Activated CD8-positive, alpha-beta memory T cell treated with anti-CD3 and anti-CD28 coated beads, Interleukin-2, amount 10 ng/mL, durations not matched to agents 7 days and 5 days (primary cell): ENCODE results near the gene TMA16. TPM values are rescaled to one million over a fixed set of nuclear protein-coding genes. Genes with fewer than 3 reads are reported as not detected.
A peak's percentile ranks its signal among the peaks of the same experiment; 100 is the strongest.
"Not testable (repeated sequence)": the region's sequence is repeated elsewhere in the genome, so short reads cannot be mapped to it uniquely, and the experiment has no call there.

Source experiments
- ATAC-seq: fragments of 150-1000 bp; cut with Tn5 transposase; one replicate; pipeline ENCODE4 v1.10.0; 2021; ENCODE audit warnings: moderate library complexity
- CTCF ChIA-PET: fragments of 350-600 bp; sonication (Branson Sonifier 250); formaldehyde crosslinking; loops from one replicate; lab custom pipeline; 2021; ENCODE audit warnings: antibody characterized with exemption; lab: Charles Lee
- DNase-seq: peaks from one replicate; pipeline ENCODE4 v3.0.0-alpha.2; 2020
- H3K27ac Mint-ChIP-seq: one replicate; pipeline ENCODE4 v1.8.0; 2021; ENCODE audit warnings: mild to moderate bottlenecking, mixed read lengths
- H3K27me3 Mint-ChIP-seq: one replicate; pipeline ENCODE4 v1.8.0; 2021; ENCODE audit warnings: mixed read lengths
- H3K36me3 Mint-ChIP-seq: one replicate; pipeline ENCODE4 v1.8.0; 2021; ENCODE audit warnings: mild to moderate bottlenecking, mixed read lengths
- H3K4me1 Mint-ChIP-seq: one replicate; pipeline ENCODE4 v1.8.0; 2021; ENCODE audit warnings: mixed read lengths
- H3K4me3 Mint-ChIP-seq: one replicate; pipeline ENCODE4 v1.8.0; 2021; ENCODE audit warnings: mild to moderate bottlenecking, moderate library complexity, mixed read lengths
- H3K9me3 Mint-ChIP-seq: one replicate; pipeline ENCODE4 v1.8.0; 2022; ENCODE audit warnings: low read depth, mixed read lengths
- total RNA-seq, 2 experiments: library from RNA; stranded (reverse); gene quantifications; one replicate each; pipeline ENCODE4 v1.2.3, GENCODE V29; 2021

TMA16 gene
- total RNA-seq, 2 experiments from 2014 or later = 36.5 to 47.1 TPM

- ATAC-seq (no peak), DNase-seq (no peak)
- CTCF ChIA-PET = no interaction called here
- Mint-ChIP-seq H3K9me3 (no peaks in the 10 kb centered on the region), H3K36me3 (peaks cover 31% of the 10 kb centered on the region), H3K4me1 (no peaks in the 10 kb centered on the region), H3K4me3 (no peak overlapping the region), H3K27me3 (no peaks in the 10 kb centered on the region), H3K27ac (no peak overlapping the region)
Observed at GRCh38 chr4:163528653-163529052, 34.2 kb downstream of the TMA16 start.

- CTCF ChIA-PET = interaction anchor here (0.6 kb wide), 1 partner anchor 16 kb away, joined by 3 read pairs; no protein-coding TSS in a partner anchor
- no peaks in the 10 kb centered on the region for H3K9me3 Mint-ChIP-seq
- H3K36me3 Mint-ChIP-seq = peaks cover 11% of the 10 kb centered on the region
- no peak overlapping the region for H3K4me3 Mint-ChIP-seq
- ATAC-seq (no peak), DNase-seq (no peak)
- H3K27me3 Mint-ChIP-seq = no peaks in the 10 kb centered on the region
- no peak overlapping the region for H3K27ac Mint-ChIP-seq
- no peaks in the 10 kb centered on the region for H3K4me1 Mint-ChIP-seq
Observed at GRCh38 chr4:163534056-163534455, 39.6 kb downstream of the TMA16 start.

DNA sequence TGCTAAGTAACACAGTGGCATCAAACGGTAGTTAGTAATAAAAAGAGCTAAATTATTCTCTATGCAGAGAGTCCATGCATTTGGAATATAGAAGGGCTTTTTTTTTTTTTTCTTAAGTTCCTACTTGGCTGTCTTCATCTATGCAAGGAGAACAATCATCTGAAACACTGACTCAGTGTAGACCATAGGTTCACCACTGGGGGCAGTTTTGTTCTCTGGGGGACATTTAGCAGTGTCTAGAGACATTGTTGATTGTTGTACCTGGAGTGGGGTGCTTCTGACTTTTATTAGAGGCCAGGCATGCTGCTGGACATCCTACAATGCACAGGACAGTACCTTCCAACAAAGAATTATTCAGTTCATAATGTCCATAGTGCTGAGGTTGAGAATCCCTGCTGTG is 41.2 kb downstream of the TMA16 start:
- Mint-ChIP-seq H3K9me3 (no peaks in the 10 kb centered on the region), H3K36me3 (peaks cover 9% of the 10 kb centered on the region), H3K4me1 (no peaks in the 10 kb centered on the region), H3K27ac (no peak overlapping the region), H3K27me3 (no peaks in the 10 kb centered on the region), H3K4me3 (no peak overlapping the region)
- CTCF ChIA-PET = interaction anchor here (2.7 kb wide), 1 partner anchor 13 kb away, joined by 12 read pairs; no protein-coding TSS in a partner anchor
- ATAC-seq (no peak), DNase-seq (no peak)

DNA sequence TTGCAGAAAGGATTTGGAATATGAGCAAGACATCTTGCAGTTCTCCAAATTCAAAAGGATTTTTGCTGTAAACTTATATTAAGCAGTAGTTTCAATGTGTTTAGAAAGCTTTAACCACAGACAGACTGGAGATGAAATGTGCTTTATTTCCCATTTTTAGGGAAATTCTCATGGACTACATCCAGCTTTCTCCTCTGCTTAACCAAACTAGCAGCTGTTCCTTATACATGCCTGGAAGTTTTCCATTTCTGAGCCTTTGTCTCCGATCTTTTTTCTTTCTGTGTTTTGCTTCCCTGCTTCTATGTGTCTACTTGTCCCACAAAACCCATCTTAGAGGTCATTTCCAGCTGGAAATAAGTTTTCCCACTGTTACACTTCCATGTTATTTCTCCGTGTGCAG is 41.6 kb downstream of the TMA16 start:
- no peaks in the 10 kb centered on the region for H3K4me1 Mint-ChIP-seq
- H3K9me3 Mint-ChIP-seq = no peaks in the 10 kb centered on the region
- no peak for ATAC-seq
- H3K27me3 Mint-ChIP-seq = no peaks in the 10 kb centered on the region
- H3K4me3 Mint-ChIP-seq = no peak overlapping the region
- CTCF ChIA-PET = interaction anchor here (2.7 kb wide), 1 partner anchor 13 kb away, joined by 12 read pairs; no protein-coding TSS in a partner anchor
- H3K36me3 Mint-ChIP-seq = peaks cover 8% of the 10 kb centered on the region
- H3K27ac Mint-ChIP-seq = no peak overlapping the region
- DNase-seq = no peak

DNA sequence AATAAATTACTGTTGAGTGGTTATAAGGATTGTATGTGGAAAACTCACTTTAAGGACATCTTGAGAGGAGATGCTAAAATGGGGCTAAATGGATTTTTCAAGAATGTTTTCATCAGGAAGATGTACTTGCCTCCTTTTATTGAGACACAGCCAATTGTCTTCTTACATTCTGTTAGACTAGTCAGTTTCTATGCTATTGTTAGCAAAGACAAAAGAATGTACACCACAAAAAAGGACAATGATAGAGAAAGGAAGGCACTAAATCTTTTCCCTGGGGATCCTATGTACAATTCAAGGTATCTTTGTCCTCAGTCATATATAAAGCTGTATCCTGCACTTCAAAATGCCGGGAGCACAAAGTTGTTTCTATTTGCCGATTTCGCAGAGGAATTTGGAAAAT is 42.6 kb downstream of the TMA16 start:
- H3K27ac Mint-ChIP-seq = no peak overlapping the region
- CTCF ChIA-PET = interaction anchor here (2.7 kb wide), 1 partner anchor 12 kb away, joined by 12 read pairs; no protein-coding TSS in a partner anchor
- no peaks in the 10 kb centered on the region for H3K27me3 Mint-ChIP-seq
- peaks cover under 1% of the 10 kb centered on the region for H3K36me3 Mint-ChIP-seq
- no peaks in the 10 kb centered on the region for H3K9me3 Mint-ChIP-seq
- H3K4me3 Mint-ChIP-seq = no peak overlapping the region
- no peak for DNase-seq
- no peaks in the 10 kb centered on the region for H3K4me1 Mint-ChIP-seq
- no peak for ATAC-seq

DNA sequence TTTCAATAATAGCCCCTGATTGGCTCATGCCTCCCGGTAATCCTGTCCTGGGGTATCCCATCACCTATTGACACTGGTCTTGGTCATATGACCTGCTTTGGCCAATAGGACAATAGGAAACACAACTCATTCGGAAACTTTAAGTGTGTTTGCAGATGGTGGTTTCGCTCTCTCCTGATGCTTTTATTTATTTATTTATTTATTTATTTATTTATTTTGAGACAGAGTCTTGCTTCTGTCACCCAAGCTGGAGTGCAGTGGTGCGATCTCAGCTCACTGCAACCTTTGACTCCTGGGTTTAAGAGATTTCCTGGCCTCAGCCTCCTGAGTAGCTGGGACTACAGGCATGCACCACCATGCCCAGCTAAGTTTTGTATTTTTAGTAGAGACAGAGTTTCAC is 44.3 kb downstream of the TMA16 start:
- DNase-seq, ATAC-seq, H3K27me3 Mint-ChIP-seq, H3K27ac Mint-ChIP-seq, H3K36me3 Mint-ChIP-seq, H3K4me3 Mint-ChIP-seq, H3K9me3 Mint-ChIP-seq, H3K4me1 Mint-ChIP-seq: not testable (repeated sequence)
- CTCF ChIA-PET = interaction anchor here (0.6 to 5.1 kb wide), 5 partner anchors 10 to 53 kb away, joined by 3 to 20 read pairs (median 3); partner anchors contain the start of gene TMA16

GRCh38 chr4:163540448-163540847 is 46.0 kb downstream of the TMA16 start:
- Mint-ChIP-seq H3K4me1 (no peaks in the 10 kb centered on the region), H3K27ac (no peak overlapping the region), H3K4me3 (no peak overlapping the region), H3K9me3 (no peaks in the 10 kb centered on the region), H3K27me3 (no peaks in the 10 kb centered on the region), H3K36me3 (no peaks in the 10 kb centered on the region)
- ATAC-seq (no peak), DNase-seq (no peak)
- CTCF ChIA-PET = interaction anchor here (1.3 to 5.1 kb wide), 3 partner anchors 10 to 55 kb away, joined by 3 to 20 read pairs (median 11); partner anchors contain the start of gene TMA16

DNA sequence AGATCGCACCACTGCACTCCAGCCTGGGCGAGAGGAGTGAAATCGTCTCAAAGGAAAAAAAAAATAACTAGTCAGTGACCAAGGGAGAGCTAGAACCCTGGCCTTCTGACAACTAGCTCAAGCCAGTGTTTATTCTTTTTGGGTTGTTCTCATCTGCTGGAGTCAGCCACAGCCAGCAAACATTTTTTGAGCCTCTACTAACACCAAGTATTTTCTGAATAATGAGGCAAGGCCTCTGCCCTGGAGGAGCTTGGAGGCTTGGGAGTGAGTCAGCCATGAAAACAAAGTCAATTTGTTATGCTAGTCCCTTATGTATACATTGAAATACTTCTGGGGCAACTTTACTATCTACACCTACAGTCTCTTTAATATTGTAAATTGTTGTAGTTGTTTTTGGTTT is 46.5 kb downstream of the TMA16 start:
- DNase-seq (no peak), ATAC-seq (no peak)
- Mint-ChIP-seq H3K9me3 (no peaks in the 10 kb centered on the region), H3K27ac (no peak overlapping the region), H3K4me3 (no peak overlapping the region), H3K4me1 (no peaks in the 10 kb centered on the region), H3K27me3 (no peaks in the 10 kb centered on the region), H3K36me3 (no peaks in the 10 kb centered on the region)
- CTCF ChIA-PET = interaction anchor here (1.3 to 5.1 kb wide), 2 partner anchors 9 to 47 kb away, joined by 11 to 20 read pairs; partner anchors contain the start of gene TMA16

- no peak overlapping the region for H3K4me3 Mint-ChIP-seq
- ATAC-seq = no peak
- CTCF ChIA-PET = interaction anchor here (2.5 to 5.1 kb wide), 2 partner anchors 49 to 56 kb away, joined by 10 to 20 read pairs; partner anchors contain the start of gene TMA16
Observed at GRCh38 chr4:163542275-163542674, 47.8 kb downstream of the TMA16 start.

GRCh38 chr4:163544407-163545038 is 50.0 kb downstream of the TMA16 start:
- CTCF ChIA-PET = interaction anchor here (1.0 to 2.7 kb wide), 4 partner anchors 37 to 60 kb away, joined by 3 to 10 read pairs (median 6); no protein-coding TSS in a partner anchor
- Mint-ChIP-seq H3K9me3 (no peaks in the 10 kb centered on the region), H3K27ac (no peak overlapping the region), H3K4me3 (no peak overlapping the region), H3K27me3 (no peaks in the 10 kb centered on the region), H3K4me1 (peaks cover 4% of the 10 kb centered on the region), H3K36me3 (no peaks in the 10 kb centered on the region)
- peak; percentile 72 for DNase-seq
- peak; percentile 93 for ATAC-seq

More at GRCh38 chr4:163542275-163542674, 47.8 kb downstream of the TMA16 start:
- DNase-seq = no peak
- no peaks in the 10 kb centered on the region for H3K9me3 Mint-ChIP-seq
- H3K4me1 Mint-ChIP-seq = no peaks in the 10 kb centered on the region
- no peaks in the 10 kb centered on the region for H3K27me3 Mint-ChIP-seq
- no peak overlapping the region for H3K27ac Mint-ChIP-seq
- no peaks in the 10 kb centered on the region for H3K36me3 Mint-ChIP-seq

DNA sequence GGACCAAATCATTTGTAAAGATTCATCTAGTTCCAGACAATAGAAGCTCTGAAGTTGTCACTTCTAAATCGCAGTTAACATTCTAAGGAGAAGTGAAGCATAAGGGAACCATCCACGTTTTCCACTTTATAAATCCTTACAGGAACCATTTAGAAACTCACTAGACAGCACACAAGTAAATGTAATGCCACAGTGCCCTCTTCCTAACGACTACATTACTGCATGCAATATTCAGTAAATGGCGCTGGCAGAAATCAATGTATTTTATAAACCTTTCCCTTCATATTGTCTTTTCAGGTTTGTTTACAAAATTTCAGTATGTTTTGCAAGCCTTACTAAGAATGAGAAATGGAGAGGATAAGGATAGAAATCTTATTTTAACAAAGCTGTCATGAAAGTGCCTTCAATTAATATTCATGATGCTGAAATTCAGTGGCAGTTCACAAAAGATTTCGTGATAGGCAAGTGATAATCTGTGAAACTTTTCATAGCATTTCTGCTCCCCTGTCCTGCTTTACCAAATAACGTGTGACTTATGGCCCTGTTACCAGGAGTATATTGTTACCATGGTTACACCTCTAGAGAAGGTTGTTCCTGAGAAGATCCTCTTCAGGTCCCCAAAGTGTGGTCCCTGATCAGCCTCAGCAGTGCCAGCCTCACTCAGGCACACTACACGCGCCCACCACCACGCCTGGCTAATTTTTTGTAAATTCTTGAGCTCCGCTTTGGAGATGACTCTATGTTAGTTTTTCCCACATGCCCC is 54.2 kb downstream of the TMA16 start:
- no peak for ATAC-seq
- Mint-ChIP-seq H3K36me3 (no peaks in the 10 kb centered on the region), H3K4me1 (peaks cover 10% of the 10 kb centered on the region), H3K27me3 (no peaks in the 10 kb centered on the region), H3K27ac (no peak overlapping the region), H3K9me3 (no peaks in the 10 kb centered on the region), H3K4me3 (no peak overlapping the region)
- CTCF ChIA-PET = interaction anchor here (0.6 to 5.2 kb wide), 16 partner anchors 11 to 1051 kb away, joined by 3 to 45 read pairs (median 5); partner anchors contain the start of genes NPY1R and TMA16
- DNase-seq = no peak

DNA sequence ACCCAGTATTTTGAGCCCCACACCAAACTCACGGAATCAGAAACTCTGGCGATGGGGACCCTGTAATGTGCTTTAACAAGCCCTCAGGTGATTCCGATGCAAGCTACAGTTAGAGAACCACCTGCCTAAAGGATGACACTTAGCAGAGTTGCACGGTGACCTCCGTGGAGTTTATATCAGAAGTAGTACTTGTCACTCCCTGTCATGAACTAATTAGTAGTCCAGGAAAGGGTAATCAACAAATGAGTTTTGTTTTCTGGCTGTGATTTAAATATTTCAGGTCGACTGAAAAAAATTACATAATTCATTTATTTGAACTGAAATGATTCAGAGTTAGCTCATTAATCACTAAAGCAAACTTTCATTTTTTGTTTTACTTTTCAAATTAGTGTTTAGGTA is 56.4 kb downstream of the TMA16 start:
- H3K27me3 Mint-ChIP-seq = no peaks in the 10 kb centered on the region
- H3K27ac Mint-ChIP-seq = no peak overlapping the region
- peaks cover 10% of the 10 kb centered on the region for H3K4me1 Mint-ChIP-seq
- H3K36me3 Mint-ChIP-seq = no peaks in the 10 kb centered on the region
- CTCF ChIA-PET = interaction anchor here (0.6 to 5.2 kb wide), 26 partner anchors 10 to 1188 kb away, joined by 3 to 45 read pairs (median 4); partner anchors contain the start of gene TMA16
- no peak overlapping the region for H3K4me3 Mint-ChIP-seq
- ATAC-seq = no peak
- H3K9me3 Mint-ChIP-seq = no peaks in the 10 kb centered on the region
- no peak for DNase-seq

DNA sequence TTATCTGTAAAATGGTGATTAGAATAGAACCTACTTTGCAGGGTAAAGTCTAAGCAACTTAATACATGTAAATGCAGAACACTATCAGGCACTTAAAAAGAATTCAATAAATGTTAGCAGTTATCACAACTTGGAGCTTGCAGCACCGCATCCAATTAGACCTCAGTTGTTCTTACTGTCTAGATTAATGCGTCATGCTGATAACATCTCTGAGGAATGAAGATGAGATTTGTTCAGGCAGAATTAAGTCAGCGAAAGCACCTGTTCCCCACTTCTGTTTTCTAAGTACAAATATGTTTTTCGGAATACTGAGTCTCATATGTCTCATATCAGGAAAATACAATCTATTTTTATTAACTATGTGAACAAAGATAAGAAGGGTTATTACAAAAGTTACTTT is 58.7 kb downstream of the TMA16 start:
- ATAC-seq (no peak), DNase-seq (no peak)
- H3K27ac Mint-ChIP-seq = no peak overlapping the region
- H3K36me3 Mint-ChIP-seq = no peaks in the 10 kb centered on the region
- CTCF ChIA-PET = interaction anchor here (1.1 to 1.7 kb wide), 2 partner anchors 128 to 1191 kb away, joined by 3 to 4 read pairs; no protein-coding TSS in a partner anchor
- no peaks in the 10 kb centered on the region for H3K27me3 Mint-ChIP-seq
- no peaks in the 10 kb centered on the region for H3K9me3 Mint-ChIP-seq
- H3K4me1 Mint-ChIP-seq = peaks cover 14% of the 10 kb centered on the region
- H3K4me3 Mint-ChIP-seq = no peak overlapping the region
